Uterus (tissue), 2 donors: ENCODE measurements around the gene INSRR.

Source experiments
- CTCF ChIP-seq, 4 experiments: fragments of 200-600 bp in 2 of 4; fragments of 450-650 bp in 2 of 4; sonication (generic) in 2 of 4; IDR thresholded peaks; one replicate each; pipeline ENCODE4 v1.5.1; 2016 to 2019; ENCODE audit warnings: antibody characterized with exemption in 4 of 4, mild to moderate bottlenecking in 2 of 4, moderate library complexity in 1 of 4
- POLR2A ChIP-seq, 2 donors: fragments of 450-650 bp; IDR thresholded peaks; one replicate each; pipeline ENCODE4 v1.6.1; 2016; ENCODE audit warnings: antibody characterized with exemption in 2 of 2, mild to moderate bottlenecking in 1 of 2, moderate library complexity in 1 of 2

- TF ChIP-seq CTCF (IDR thresholded peaks at IDR 0.05) (no peak), POLR2A (IDR thresholded peaks at IDR 0.05) (no peak)
Observed at GRCh38 chr1:156802421-156802935, 56.4 kb downstream of the INSRR start.
